SK-N-MC (cell line): Measurements from ENCODE around the gene PDE6H.

Source experiments
- EZH2 ChIP-seq: fragments of 200-600 bp; sonication (generic); IDR thresholded peaks from one replicate; pipeline ENCODE4 v1.6.1; 2017; ENCODE audit warnings: antibody characterized with exemption
- POLR2AphosphoS5 ChIP-seq: IDR thresholded peaks from 2 replicates; pipeline ENCODE4 v1.6.1; 2012; ENCODE audit warnings: mild to moderate bottlenecking, low read depth, low read length, borderline replicate concordance

- TF ChIP-seq EZH2: no peak
- TF ChIP-seq POLR2AphosphoS5: no peak
Measured at GRCh38 chr12:14935031-14935430, 37.8 kb upstream of the PDE6H start.
